ENCODE measurements around the gene SPATA22.

GRCh38 chr17:3510090-3510489 lies 38.5 kb upstream of the SPATA22 start:
- no peak for TF ChIP-seq CTCF (IDR thresholded peaks at IDR 0.05)
- TF ChIP-seq EZH2 (IDR thresholded peaks at IDR 0.05; ENCODE audit: borderline replicate concordance, insufficient read depth, low read depth, low read length, poor library complexity, severe bottlenecking) = no peak

All from B cell (primary cell).